Upper lobe of left lung (tissue), 6 donors: Measurements from ENCODE around the gene ZMPSTE24. TPM values are rescaled to one million over a fixed set of nuclear protein-coding genes. Genes with fewer than 3 reads are reported as not detected.

Source experiments
- ATAC-seq, 2 donors: fragments of 200-7000 bp; cut with Tn5 transposase; one replicate each; pipeline ENCODE4 v1.9.1; 2022; ENCODE audit warnings: mild to moderate bottlenecking in 2 of 2, moderate library complexity in 2 of 2; ENCODE audit not compliant: low FRiP score in 2 of 2
- DNase-seq, 2 donors: peaks; one replicate each; pipeline ENCODE4 v3.0.0-alpha.2; 2019 to 2020
- H3K27ac ChIP-seq, 4 donors: fragments of 200-600 bp; sonication (generic); one replicate each; pipeline ENCODE4 v1.5.1; 2016 to 2019
- H3K27me3 ChIP-seq, 4 donors: fragments of 200-600 bp; sonication (generic); one replicate each; pipeline ENCODE4 v1.5.1; 2017 to 2019
- H3K36me3 ChIP-seq, 4 donors: fragments of 200-600 bp; sonication (generic); one replicate each; pipeline ENCODE4 v1.5.1; 2016 to 2019
- H3K4me1 ChIP-seq, 4 donors: fragments of 200-600 bp; sonication (generic); one replicate each; pipeline ENCODE4 v1.5.1; 2018 to 2019
- H3K4me3 ChIP-seq, 4 donors: fragments of 200-600 bp; sonication (generic); one replicate each; pipeline ENCODE4 v1.5.1; 2017 to 2019; ENCODE audit warnings: mild to moderate bottlenecking in 2 of 4, moderate library complexity in 1 of 4
- H3K9me3 ChIP-seq, 4 donors: fragments of 200-600 bp; sonication (generic); one replicate each; pipeline ENCODE4 v1.5.1; 2018 to 2019
- CTCF ChIP-seq, 6 experiments: fragments of 450-650 bp in 4 of 6; fragments of 200-600 bp in 2 of 6; sonication (generic) in 2 of 6; IDR thresholded peaks; one replicate each; pipeline ENCODE4 v1.5.1; 2016 to 2019; ENCODE audit warnings: antibody characterized with exemption in 6 of 6
- EP300 ChIP-seq, 4 donors: sonication (generic); formaldehyde crosslinking; IDR thresholded peaks; one replicate each; pipeline ENCODE4 v1.5.1; 2017; ENCODE audit warnings: antibody characterized with exemption in 4 of 4, control low read depth in 2 of 4
- POLR2A ChIP-seq, 4 donors: fragments of 450-650 bp; IDR thresholded peaks; one replicate each; pipeline ENCODE4 v1.5.1; 2016 to 2017; ENCODE audit warnings: antibody characterized with exemption in 4 of 4, mild to moderate bottlenecking in 2 of 4
- POLR2AphosphoS5 ChIP-seq, 2 donors: sonication (generic); formaldehyde crosslinking; IDR thresholded peaks; one replicate each; pipeline ENCODE4 v1.5.1; 2017; ENCODE audit warnings: antibody characterized with exemption in 2 of 2
- WGBS, 2 donors: methylation state at CpG; one replicate each; pipeline ENCODE4 v1.1.5; 2017 to 2018; 5-methylcytosine and 5-hydroxymethylcytosine counted together
- total RNA-seq, 6 donors: library from RNA; depleted of rRNA in 4 of 6; stranded (reverse); fragments of >200 nt in 4 of 6; gene quantifications; one replicate each; pipeline versions ENCODE4 v1.1.0 to v1.2.1, GENCODE V29; 2016 to 2021
- donor health status: DM: no; HTN: no; CAD: no; lungs with moderate emphysema.
- donor health status: DM: no; HTN: yes; CAD: no; lungs with severe emphysema.

Gene ZMPSTE24
- total RNA-seq, 6 donors from 2014 or later: 10.3 to 42.8 (median 34.1) TPM

GRCh38 chr1:40247655-40248054, 10.4 kb upstream of the ZMPSTE24 start, which contains the start of gene TMCO2:
Gene TMCO2 (plus strand): TSS chr1:40247937. CDS start chr1:40247994, 57 bp downstream.
- no peak for ATAC-seq
- TF ChIP-seq EP300 (IDR thresholded peaks at IDR 0.05): no peak
- TF ChIP-seq POLR2AphosphoS5 (IDR thresholded peaks at IDR 0.05): no peak
- TF ChIP-seq CTCF (IDR thresholded peaks at IDR 0.05): no peak
- TF ChIP-seq POLR2A (IDR thresholded peaks at IDR 0.05): no peak
- Histone ChIP-seq H3K27me3 (no peaks in the 10 kb centered on the region), H3K27ac (no peak within 1 kb of the TSS), H3K4me1 (no peaks in the 10 kb centered on the region), H3K36me3 (no peaks in the 10 kb centered on the region), H3K4me3 (no peak within 1 kb of the TSS), H3K9me3 (no peaks in the 10 kb centered on the region)
- DNase-seq: no peak
- 71 to 78% methylated on average over 1 of the region's 1 CpG for WGBS, 2 donors

GRCh38 chr1:40248412-40248811, 9.6 kb upstream of the ZMPSTE24 start:
- Histone ChIP-seq H3K27ac (no peak overlapping the region), H3K36me3 (no peaks in the 10 kb centered on the region), H3K4me1 (no peaks in the 10 kb centered on the region), H3K27me3 (no peaks in the 10 kb centered on the region), H3K4me3 (no peak overlapping the region), H3K9me3 (no peaks in the 10 kb centered on the region)
- ATAC-seq: no peak
- DNase-seq: no peak
- TF ChIP-seq EP300 (IDR thresholded peaks at IDR 0.05): no peak
- TF ChIP-seq POLR2AphosphoS5 (IDR thresholded peaks at IDR 0.05): no peak
- no peak for TF ChIP-seq POLR2A (IDR thresholded peaks at IDR 0.05)
- no peak for TF ChIP-seq CTCF (IDR thresholded peaks at IDR 0.05)

GRCh38 chr1:40251456-40251855, 6.6 kb upstream of the ZMPSTE24 start:
- no peaks in the 10 kb centered on the region for H3K27me3 ChIP-seq
- WGBS, 2 donors: 67 to 69% methylated on average over 4 of the region's 4 CpGs
- H3K27ac ChIP-seq: no peak overlapping the region
- peaks cover 3 to 9% (median 4%) of the 10 kb centered on the region in 4 donors for H3K4me1 ChIP-seq
- H3K4me3 ChIP-seq: no peak overlapping the region
- H3K36me3 ChIP-seq: no peaks in the 10 kb centered on the region
- no peak for TF ChIP-seq EP300 (IDR thresholded peaks at IDR 0.05)
- TF ChIP-seq CTCF (IDR thresholded peaks at IDR 0.05): no peak
- no peak for TF ChIP-seq POLR2A (IDR thresholded peaks at IDR 0.05)
- TF ChIP-seq POLR2AphosphoS5 (IDR thresholded peaks at IDR 0.05): no peak
- H3K9me3 ChIP-seq: no peaks in the 10 kb centered on the region
- DNase-seq (no peak), ATAC-seq (no peak)

GRCh38 chr1:40252601-40253000, 5.4 kb upstream of the ZMPSTE24 start:
- no peak for ATAC-seq
- Histone ChIP-seq H3K27me3 (no peaks in the 10 kb centered on the region), H3K27ac (no peak overlapping the region), H3K4me3 (no peak overlapping the region), H3K9me3 (no peaks in the 10 kb centered on the region), H3K4me1 (peaks cover 9 to 16% (median 10%) of the 10 kb centered on the region in 4 donors), H3K36me3 (no peaks in the 10 kb centered on the region)
- DNase-seq: no peak
- TF ChIP-seq POLR2AphosphoS5 (IDR thresholded peaks at IDR 0.05) (no peak), EP300 (IDR thresholded peaks at IDR 0.05) (no peak), CTCF (IDR thresholded peaks at IDR 0.05) (no peak), POLR2A (IDR thresholded peaks at IDR 0.05) (no peak)
- WGBS, 2 donors: 82 to 100% methylated on average over 1 to 2 of the region's 2 CpGs

GRCh38 chr1:40255231-40255630, 2.8 kb upstream of the ZMPSTE24 start:
- peaks cover 20 to 35% (median 22%) of the 10 kb centered on the region in 4 donors for H3K4me1 ChIP-seq
- DNase-seq: no peak
- ATAC-seq: no peak

More at GRCh38 chr1:40255231-40255630, 2.8 kb upstream of the ZMPSTE24 start:
- Histone ChIP-seq H3K27ac (no peak overlapping the region), H3K9me3 (no peaks in the 10 kb centered on the region), H3K36me3 (peaks cover 0 to 8% (median 0%) of the 10 kb centered on the region in 4 donors), H3K27me3 (no peaks in the 10 kb centered on the region), H3K4me3 (no peak overlapping the region)
- no peak for TF ChIP-seq CTCF (IDR thresholded peaks at IDR 0.05)
- TF ChIP-seq POLR2A (IDR thresholded peaks at IDR 0.05): no peak
- TF ChIP-seq EP300 (IDR thresholded peaks at IDR 0.05): no peak
- TF ChIP-seq POLR2AphosphoS5 (IDR thresholded peaks at IDR 0.05): no peak
